ENCODE data around the gene CD82.

DNA sequence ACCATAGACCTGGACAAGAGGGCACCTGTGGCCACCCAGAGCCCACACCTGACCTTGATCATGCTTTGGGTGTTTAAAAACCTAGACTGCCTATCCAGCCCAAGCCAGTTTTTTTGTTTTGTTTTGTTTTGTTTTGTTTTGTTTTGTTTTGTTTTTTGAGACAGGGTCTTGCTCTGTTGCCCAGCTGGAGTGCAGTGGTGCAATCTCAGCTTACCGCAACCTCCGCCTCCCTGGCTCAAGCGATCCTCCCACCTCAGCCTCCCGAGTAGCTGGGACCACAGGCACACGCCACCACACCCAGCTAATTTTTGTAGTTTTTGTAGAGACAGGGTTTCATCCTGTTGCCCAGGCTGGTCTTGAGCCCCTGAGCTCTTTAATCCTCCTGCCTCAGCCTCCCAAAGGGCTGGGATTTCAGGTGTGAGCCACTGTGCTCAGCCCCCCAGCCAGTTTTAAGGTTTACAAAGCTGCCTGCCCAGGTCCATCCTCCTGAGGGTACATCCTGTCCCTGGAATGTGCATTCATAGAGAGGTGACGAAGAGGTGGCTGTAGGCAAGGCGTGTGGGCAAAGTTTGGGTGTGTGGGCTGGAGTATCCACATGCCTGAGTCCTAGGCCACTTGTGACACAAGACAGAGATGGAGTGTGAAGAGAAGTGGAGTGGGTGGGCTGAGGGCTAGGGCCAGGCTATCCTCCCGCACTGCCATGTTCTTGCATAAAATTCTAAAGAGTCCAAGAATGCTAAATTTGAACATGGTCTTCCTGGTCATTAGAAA is 3.3 kb upstream of the CD82 start:
- TF ChIP-seq GABPA (IDR thresholded peaks at IDR 0.05; ENCODE audit: borderline replicate concordance, insufficient read depth, low read length) (no peak), RFX5 (IDR thresholded peaks at IDR 0.05; ENCODE audit: borderline replicate concordance, low read depth, low read length) (no peak), EP300 (IDR thresholded peaks at IDR 0.05; ENCODE audit: borderline replicate concordance in 1 of 2, low read depth in 2 of 2, low read length in 2 of 2) (no peak), BRCA1 (IDR thresholded peaks at IDR 0.05; ENCODE audit: low read depth, low read length) (no peak), RNF2 (IDR thresholded peaks at IDR 0.05; ENCODE audit: borderline replicate concordance, low read depth, low read length, missing control alignments, poor library complexity, severe bottlenecking) (no peak)
- TF ChIP-seq, protein P1, sequence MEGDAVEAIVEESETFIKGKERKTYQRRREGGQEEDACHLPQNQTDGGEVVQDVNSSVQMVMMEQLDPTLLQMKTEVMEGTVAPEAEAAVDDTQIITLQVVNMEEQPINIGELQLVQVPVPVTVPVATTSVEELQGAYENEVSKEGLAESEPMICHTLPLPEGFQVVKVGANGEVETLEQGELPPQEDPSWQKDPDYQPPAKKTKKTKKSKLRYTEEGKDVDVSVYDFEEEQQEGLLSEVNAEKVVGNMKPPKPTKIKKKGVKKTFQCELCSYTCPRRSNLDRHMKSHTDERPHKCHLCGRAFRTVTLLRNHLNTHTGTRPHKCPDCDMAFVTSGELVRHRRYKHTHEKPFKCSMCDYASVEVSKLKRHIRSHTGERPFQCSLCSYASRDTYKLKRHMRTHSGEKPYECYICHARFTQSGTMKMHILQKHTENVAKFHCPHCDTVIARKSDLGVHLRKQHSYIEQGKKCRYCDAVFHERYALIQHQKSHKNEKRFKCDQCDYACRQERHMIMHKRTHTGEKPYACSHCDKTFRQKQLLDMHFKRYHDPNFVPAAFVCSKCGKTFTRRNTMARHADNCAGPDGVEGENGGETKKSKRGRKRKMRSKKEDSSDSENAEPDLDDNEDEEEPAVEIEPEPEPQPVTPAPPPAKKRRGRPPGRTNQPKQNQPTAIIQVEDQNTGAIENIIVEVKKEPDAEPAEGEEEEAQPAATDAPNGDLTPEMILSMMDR (IDR thresholded peaks at IDR 0.05; ENCODE audit: control extremely low read depth in 1 of 3, insufficient read depth in 1 of 3, low read depth in 1 of 3, low read length in 3 of 3), result no peak
